PFSK-1 (cell line): ENCODE results near the gene RNF151.

Experiments used
- FOXP2 ChIP-seq: optimal IDR thresholded peaks from 2 replicates; pipeline ENCODE3; 2011; ENCODE audit warnings: borderline replicate concordance, control low read depth, inconsistent platforms; ENCODE audit not compliant: insufficient read depth; ENCODE audit errors: extremely low read length, extremely low read depth
- POLR2AphosphoS5 ChIP-seq: IDR thresholded peaks from 2 replicates; pipeline ENCODE4 v1.6.1; 2012; ENCODE audit warnings: low read depth, mild to moderate bottlenecking, control low read depth, low read length, moderate library complexity
- REST ChIP-seq, 2 experiments: IDR thresholded peaks; 2 replicates each; pipeline versions ENCODE4 v1.6.1 to v1.8.0; 2011 to 2012; ENCODE audit warnings: low read depth in 2 of 2, low read length in 2 of 2, control low read depth in 1 of 2, inconsistent platforms in 1 of 2, mild to moderate bottlenecking in 1 of 2, moderate library complexity in 1 of 2; ENCODE audit not compliant: insufficient read depth in 1 of 2
- SIN3A ChIP-seq: IDR thresholded peaks from 2 replicates; pipeline ENCODE4 v1.6.1; 2012; ENCODE audit warnings: mild to moderate bottlenecking, low read length, moderate library complexity, borderline replicate concordance; ENCODE audit not compliant: insufficient read depth
- TAF1 ChIP-seq: IDR thresholded peaks from 2 replicates; pipeline ENCODE4 v1.6.1; 2012; ENCODE audit warnings: low read length, control low read depth, borderline replicate concordance; ENCODE audit not compliant: insufficient read depth

RNF151 gene

GRCh38 chr16:1949507-1949906 lies 17.1 kb upstream of the RNF151 start:
- TF ChIP-seq REST (IDR thresholded peaks at IDR 0.05; ENCODE audit: insufficient read depth in 1 of 2, low read depth in 2 of 2, low read length in 2 of 2): no peak
- no peak for TF ChIP-seq TAF1
- no peak for TF ChIP-seq SIN3A
- no peak for TF ChIP-seq POLR2AphosphoS5
- no peak for TF ChIP-seq FOXP2

GRCh38 chr16:1950047-1950446 lies 16.6 kb upstream of the RNF151 start:
- TF ChIP-seq SIN3A: no peak
- TF ChIP-seq REST (IDR thresholded peaks at IDR 0.05; ENCODE audit: insufficient read depth in 1 of 2, low read depth in 2 of 2, low read length in 2 of 2): no peak
- TF ChIP-seq FOXP2: no peak
- TF ChIP-seq TAF1: no peak
- no peak for TF ChIP-seq POLR2AphosphoS5

- no peak for TF ChIP-seq SIN3A
Measured at GRCh38 chr16:1950559-1950958, 16.1 kb upstream of the RNF151 start.

GRCh38 chr16:1953734-1954133 lies 12.9 kb upstream of the RNF151 start:
- TF ChIP-seq TAF1 (no peak), FOXP2 (no peak), REST (IDR thresholded peaks at IDR 0.05; ENCODE audit: insufficient read depth in 1 of 2, low read depth in 2 of 2, low read length in 2 of 2) (no peak), POLR2AphosphoS5 (no peak), SIN3A (no peak)

GRCh38 chr16:1958715-1959268 lies 7.9 kb upstream of the RNF151 start:
- TF ChIP-seq REST (IDR thresholded peaks at IDR 0.05; ENCODE audit: insufficient read depth in 1 of 2, low read depth in 2 of 2, low read length in 2 of 2) (no peak), FOXP2 (no peak), TAF1 (no peak), SIN3A (no peak), POLR2AphosphoS5 (no peak)
